RWPE2 (cell line): ENCODE measurements around the gene ACKR1.

ENCODE experiments used
- ATAC-seq: fragments of 200-7000 bp; cut with Tn5 transposase; 3 replicates; pipeline ENCODE4 v1.9.1; 2021; ENCODE audit warnings: low read depth
- DNase-seq: peaks from one replicate; pipeline ENCODE4 v3.0.0-alpha.2; 2020; ENCODE audit warnings: low spot score
- H3K27ac ChIP-seq: fragments of 450-650 bp; 2 replicates; pipeline ENCODE4 v1.5.1; 2017; ENCODE audit warnings: mild to moderate bottlenecking; ENCODE audit not compliant: poor library complexity, severe bottlenecking
- H3K27me3 ChIP-seq: fragments of 250-450 bp; sonication (Bioruptor Pico); 2 replicates; pipeline ENCODE4 v1.5.1; 2021; ENCODE audit warnings: mild to moderate bottlenecking, moderate library complexity; ENCODE audit not compliant: insufficient read depth, poor library complexity, severe bottlenecking
- H3K36me3 ChIP-seq: fragments of 250-450 bp; sonication (Bioruptor Pico); 2 replicates; pipeline ENCODE4 v1.5.1; 2020; ENCODE audit warnings: low read depth, mild to moderate bottlenecking, moderate library complexity
- H3K4me1 ChIP-seq: fragments of 250-450 bp; sonication (Bioruptor Pico); 2 replicates; pipeline ENCODE4 v1.5.1; 2021; ENCODE audit warnings: mild to moderate bottlenecking, moderate library complexity; ENCODE audit not compliant: insufficient read depth, poor library complexity, severe bottlenecking
- H3K4me3 ChIP-seq: fragments of 250-450 bp; sonication (Bioruptor Pico); 2 replicates; pipeline ENCODE4 v1.5.1; 2021; ENCODE audit warnings: mild to moderate bottlenecking, moderate library complexity; ENCODE audit not compliant: severe bottlenecking
- H3K9me3 ChIP-seq: fragments of 250-450 bp; sonication (Bioruptor Pico); 2 replicates; pipeline ENCODE4 v1.5.1; 2021; ENCODE audit warnings: mild to moderate bottlenecking, moderate library complexity; ENCODE audit not compliant: severe bottlenecking
- CTCF ChIP-seq: fragments of 450-650 bp; IDR thresholded peaks from one replicate; pipeline ENCODE4 v1.5.1; 2017; ENCODE audit warnings: mild to moderate bottlenecking, moderate library complexity; ENCODE audit not compliant: poor library complexity, severe bottlenecking

Gene ACKR1

GRCh38 chr1:159203610-159204009, 1.1 kb upstream of the ACKR1 start:
- Histone ChIP-seq H3K36me3 (no peaks in the 10 kb centered on the region), H3K27me3 (peaks cover under 1% of the 10 kb centered on the region), H3K9me3 (no peaks in the 10 kb centered on the region), H3K4me3 (no peak overlapping the region), H3K4me1 (no peaks in the 10 kb centered on the region), H3K27ac (no peak overlapping the region)
- DNase-seq (no peak), ATAC-seq (no peak)
- no peak for TF ChIP-seq CTCF

- no peak for ATAC-seq
- no peak overlapping the region for H3K27ac ChIP-seq
- no peaks in the 10 kb centered on the region for H3K36me3 ChIP-seq
- H3K27me3 ChIP-seq, result peaks cover 4% of the 10 kb centered on the region
- no peaks in the 10 kb centered on the region for H3K4me1 ChIP-seq
- no peak for DNase-seq
- TF ChIP-seq CTCF, result no peak
- no peaks in the 10 kb centered on the region for H3K9me3 ChIP-seq
- no peak overlapping the region for H3K4me3 ChIP-seq
Measured at GRCh38 chr1:159205225-159205624, 550 bp downstream of the ACKR1 start.

GRCh38 chr1:159206110-159206509, 1.4 kb downstream of the ACKR1 start:
- Histone ChIP-seq H3K36me3 (no peaks in the 10 kb centered on the region), H3K4me1 (no peaks in the 10 kb centered on the region), H3K4me3 (no peak overlapping the region), H3K9me3 (no peaks in the 10 kb centered on the region), H3K27ac (no peak overlapping the region), H3K27me3 (peaks cover 4% of the 10 kb centered on the region)
- DNase-seq, result no peak
- ATAC-seq, result no peak
- TF ChIP-seq CTCF, result no peak

- Histone ChIP-seq H3K4me3 (no peak overlapping the region), H3K9me3 (no peaks in the 10 kb centered on the region), H3K27me3 (peaks cover 4% of the 10 kb centered on the region), H3K36me3 (no peaks in the 10 kb centered on the region), H3K4me1 (no peaks in the 10 kb centered on the region), H3K27ac (no peak overlapping the region)
- DNase-seq, result no peak
- no peak for TF ChIP-seq CTCF
- no peak for ATAC-seq
Measured at GRCh38 chr1:159207080-159207479, 2.4 kb downstream of the ACKR1 start.

GRCh38 chr1:159207774-159208173, 3.1 kb downstream of the ACKR1 start:
- Histone ChIP-seq H3K4me1 (no peaks in the 10 kb centered on the region), H3K4me3 (no peak overlapping the region), H3K27me3 (peaks cover 4% of the 10 kb centered on the region), H3K27ac (no peak overlapping the region), H3K9me3 (no peaks in the 10 kb centered on the region), H3K36me3 (no peaks in the 10 kb centered on the region)
- no peak for TF ChIP-seq CTCF
- DNase-seq (no peak), ATAC-seq (no peak)
